HG03103 (cell line): ENCODE data around the gene SLPI.

Experiments
- ATAC-seq: cut with Tn5 transposase; IDR thresholded peaks from one replicate; pipeline ENCODE4 v1.9.1; 2021; ENCODE audit warnings: low read depth; ENCODE audit not compliant: unreplicated experiment

The SLPI gene

DNA sequence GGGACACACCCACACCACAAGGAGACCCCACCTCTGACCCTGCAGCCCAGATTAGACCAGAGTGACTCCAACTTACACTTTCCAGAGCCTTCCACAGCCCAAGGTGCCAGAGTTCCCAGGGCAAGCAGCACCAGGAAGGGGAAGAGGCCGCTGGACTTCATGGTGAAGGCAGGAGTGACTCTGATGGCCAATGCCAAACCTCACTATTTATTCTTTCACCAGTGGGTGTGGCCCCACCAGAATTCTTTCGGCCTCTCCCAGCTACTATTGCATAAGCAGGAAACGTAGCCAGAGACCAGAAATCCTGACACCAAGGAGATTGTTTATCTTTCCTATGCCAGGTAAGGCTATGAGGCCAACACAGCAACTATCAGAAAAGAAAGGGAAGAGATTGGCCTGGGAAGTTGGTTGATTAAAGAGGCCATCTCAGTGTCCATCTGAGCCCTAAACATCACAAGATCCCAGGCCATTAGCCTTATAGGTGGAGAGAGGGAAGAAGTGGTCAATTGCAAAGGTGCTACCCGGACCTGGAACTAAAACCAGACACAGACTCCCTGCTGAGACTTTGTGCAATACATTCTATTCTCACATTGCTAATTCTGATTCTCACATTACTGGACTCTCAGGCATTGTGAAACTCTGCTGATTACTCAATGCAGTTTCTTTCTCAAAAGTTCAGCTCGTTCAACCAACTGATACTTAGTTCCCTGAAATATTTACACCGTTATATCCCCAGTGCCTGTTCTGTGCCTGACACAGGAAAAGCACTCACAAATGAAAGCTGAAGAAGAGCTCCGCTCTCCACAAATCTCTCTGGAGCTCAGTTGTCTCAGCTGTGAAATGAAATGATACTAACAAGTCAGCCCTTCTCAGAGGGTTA, at the start of gene SLPI:
SLPI (minus strand) TSS at position 182 of the 880 bp plus-strand sequence; CDS start at position 161, 21 bp downstream.
- no peak for ATAC-seq

DNA sequence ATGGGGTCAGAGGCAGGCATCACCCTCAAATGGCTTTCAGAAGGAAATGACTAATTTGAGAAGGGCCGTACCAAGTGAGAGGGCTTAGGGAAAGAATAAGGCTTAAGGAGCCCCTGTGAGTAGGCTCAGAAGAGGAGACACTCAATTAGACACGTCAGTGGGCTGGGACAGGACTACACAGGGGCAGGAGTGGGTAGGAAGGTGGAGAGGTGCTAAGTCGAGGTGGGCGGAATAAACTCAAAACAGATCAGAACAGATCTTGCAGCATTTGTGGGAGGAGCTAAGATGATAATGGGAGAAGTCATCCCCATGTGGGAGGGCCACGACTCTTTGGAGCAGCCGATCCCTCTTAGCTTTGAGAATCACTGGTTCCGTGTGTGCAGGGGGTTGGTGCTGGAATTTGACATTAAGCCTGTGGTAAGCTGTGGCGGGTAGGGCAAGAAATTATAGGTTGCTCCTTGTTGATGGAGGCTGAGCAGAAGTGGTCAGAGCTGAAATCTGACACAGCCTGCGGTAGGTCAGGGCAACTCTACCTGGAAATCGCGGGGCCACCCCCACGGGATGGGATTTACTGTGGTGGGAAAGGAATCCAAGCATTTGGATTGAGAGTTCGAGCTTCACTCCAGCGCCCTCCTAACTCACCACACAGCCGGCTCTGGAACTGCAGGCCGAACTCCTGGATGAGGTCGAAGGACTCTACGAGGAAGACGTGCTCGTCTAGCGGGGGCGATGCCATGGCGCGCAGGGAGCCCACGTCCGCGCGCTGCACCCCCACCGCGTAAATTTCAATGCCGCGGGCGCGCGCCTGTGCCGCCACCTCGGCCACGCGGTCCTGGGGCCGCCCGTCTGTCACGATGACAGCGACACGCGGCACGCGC, 49.5 kb upstream of the SLPI start:
- ATAC-seq = no peak

- no peak for ATAC-seq
Measured at GRCh38 chr20:45301824-45302271, 47.5 kb upstream of the SLPI start.

GRCh38 chr20:45300961-45301360, 46.6 kb upstream of the SLPI start:
- peak; percentile 68 for ATAC-seq

DNA sequence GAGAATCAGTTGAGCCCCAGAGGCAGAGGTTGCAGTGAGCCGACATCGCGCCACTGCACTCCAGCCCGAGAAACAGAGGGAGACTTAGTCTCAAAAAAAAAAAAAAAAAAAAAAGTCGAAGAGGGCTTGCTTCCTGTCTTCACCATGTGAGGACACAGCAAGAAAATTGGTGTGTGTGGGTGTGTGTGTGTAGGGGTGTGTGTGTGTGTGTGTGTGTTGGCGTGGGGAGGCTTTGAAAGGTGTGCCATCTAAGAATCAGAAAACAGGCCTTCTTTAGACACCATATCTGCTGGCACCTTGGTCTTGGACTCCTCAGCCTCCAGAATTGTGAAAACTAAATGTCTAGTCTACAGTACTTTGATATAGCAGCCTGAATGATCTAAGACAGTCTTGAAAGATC, 45.4 kb upstream of the SLPI start:
- no peak for ATAC-seq

GRCh38 chr20:45297786-45298497, 43.6 kb upstream of the SLPI start:
- ATAC-seq = no peak

GRCh38 chr20:45294659-45295058, 40.3 kb upstream of the SLPI start:
- ATAC-seq = no peak

- no peak for ATAC-seq
Measured at GRCh38 chr20:45294003-45294368, 39.6 kb upstream of the SLPI start.

DNA sequence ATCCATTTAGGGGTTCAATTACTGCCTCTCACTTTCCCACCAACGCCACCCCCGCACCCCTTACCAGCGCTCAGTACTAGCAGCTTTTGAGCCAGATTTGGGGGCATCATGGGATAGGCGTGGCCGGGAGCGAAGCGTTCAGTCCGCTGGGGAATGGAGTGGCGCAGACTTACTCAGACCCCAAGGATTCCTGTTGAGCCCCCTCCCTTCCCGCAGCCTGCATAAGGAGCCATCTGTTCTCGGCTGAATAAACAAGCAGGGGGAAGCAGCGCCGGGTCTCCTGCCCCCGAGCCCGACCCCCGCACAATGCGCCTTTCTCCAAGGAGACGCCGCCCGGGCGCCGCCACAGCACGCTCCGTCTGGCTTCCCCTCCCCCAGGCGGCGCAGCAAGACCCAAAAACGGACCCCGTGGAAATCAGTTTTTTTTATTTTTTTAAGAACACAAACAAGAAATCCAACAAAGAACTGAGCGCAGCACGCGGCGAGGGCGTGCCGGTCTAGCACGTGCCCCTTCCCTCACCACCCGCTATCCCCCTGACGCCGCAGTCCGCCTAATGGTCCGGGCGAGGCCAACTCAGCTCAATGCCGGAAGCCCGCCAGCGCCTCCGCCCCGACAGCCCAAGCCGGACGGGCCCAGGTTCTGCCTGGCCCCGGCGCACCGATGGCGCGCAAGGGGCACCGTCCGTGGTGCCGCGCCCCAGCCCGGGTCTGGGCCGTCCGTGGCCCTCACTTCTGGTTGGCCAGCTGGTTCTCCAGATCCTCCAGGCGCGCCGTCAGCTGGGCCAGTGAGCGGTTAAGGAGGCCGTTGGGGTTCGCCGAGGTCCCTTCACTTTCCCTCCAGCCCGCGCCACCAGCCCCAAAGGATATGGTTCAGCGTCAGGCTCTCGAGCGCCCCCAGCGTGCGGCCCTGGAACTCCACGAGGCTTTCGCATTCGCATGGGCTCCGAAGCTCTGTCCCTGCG, 39.0 kb upstream of the SLPI start:
- peak; percentile 63 for ATAC-seq

GRCh38 chr20:45292343-45292742, 38.0 kb upstream of the SLPI start:
- no peak for ATAC-seq

- ATAC-seq = no peak
Measured at GRCh38 chr20:45291526-45291925, 37.2 kb upstream of the SLPI start.

DNA sequence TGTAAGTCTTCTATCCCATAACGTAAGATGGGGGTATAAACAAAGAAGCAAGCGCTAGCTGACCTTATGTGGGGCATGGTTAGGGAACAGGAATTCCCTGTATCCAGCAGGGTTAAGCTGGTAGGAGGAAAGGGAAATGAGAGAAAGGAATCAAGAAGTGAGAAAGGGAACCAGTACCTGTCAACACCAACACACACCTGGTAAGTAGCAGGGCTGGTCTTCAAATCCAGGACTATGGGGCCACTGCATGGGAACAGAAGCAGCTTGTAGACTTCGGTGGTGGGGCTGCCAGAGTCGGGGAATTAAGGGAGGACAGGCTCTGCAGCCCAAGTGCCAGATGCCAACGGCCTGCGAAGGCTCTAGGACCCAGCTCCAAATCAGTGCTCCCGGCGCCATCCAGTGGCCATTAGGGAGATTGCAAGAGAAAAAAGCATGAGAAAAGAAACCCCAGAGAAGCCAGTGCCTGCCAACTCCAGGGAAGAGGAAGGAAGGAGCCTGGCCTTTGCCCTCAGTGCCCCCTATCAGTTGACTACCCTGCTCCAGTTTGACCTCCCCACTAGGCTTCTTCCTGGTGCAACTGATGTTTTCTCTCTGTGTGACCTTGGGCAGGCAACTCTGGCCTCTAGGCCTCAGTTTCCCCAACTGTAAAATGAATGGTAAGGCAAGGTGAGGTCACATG, 36.5 kb upstream of the SLPI start:
- no peak for ATAC-seq

DNA sequence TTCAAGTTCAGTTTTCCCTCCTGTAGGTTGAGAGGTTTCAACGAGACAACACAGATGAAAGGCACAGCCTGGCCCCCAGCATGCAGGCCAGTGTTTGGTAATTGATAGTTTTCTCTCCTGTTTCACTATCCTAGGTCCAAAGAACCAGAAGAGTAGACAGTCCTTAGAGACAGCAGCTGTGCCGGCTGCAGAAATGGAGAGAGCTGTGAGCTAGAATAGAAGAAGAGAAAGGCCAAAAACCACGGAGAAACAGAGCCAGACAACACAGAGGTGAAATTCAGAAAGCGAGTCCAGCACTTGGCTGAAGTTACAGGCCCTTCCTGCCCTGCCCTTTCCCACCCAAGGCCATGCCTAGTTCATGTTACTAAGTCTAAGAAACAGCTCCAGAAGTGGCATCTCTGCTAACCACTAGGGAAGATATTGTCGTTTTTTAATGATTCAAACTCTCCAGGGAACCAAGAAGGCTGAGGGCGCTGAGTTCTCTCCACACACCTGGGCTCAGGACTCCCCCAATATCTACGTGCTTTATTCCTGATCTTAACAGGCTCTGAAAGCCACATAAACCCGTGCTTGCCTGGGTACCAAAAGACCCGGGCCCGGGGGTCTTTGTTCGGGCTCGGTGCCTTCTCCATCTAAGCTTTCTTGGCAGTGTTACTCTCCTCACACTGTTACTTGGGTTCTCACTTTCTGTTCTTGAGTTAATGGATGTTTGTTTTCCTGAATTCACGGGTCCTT, 35.7 kb upstream of the SLPI start:
- no peak for ATAC-seq

DNA sequence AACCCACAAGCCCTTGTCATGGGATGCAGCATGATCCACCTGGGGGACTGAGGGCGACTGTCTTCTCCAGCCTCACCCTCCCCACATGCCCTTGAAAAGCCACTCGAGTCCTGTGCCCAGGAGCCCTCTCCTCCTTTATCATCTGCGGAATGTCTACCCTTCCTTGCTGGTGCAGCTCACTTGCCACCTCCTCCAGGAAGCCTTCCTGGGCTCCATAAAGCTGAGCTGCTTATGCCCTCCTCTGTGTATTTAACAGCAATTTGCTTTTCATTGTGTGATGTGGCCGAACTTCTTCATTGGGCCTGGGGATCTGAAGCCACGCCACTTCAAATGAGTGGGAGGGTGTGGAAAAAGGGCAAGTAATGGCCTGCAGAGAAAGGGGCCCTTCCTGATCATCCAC, 34.5 kb upstream of the SLPI start:
- ATAC-seq = no peak

- ATAC-seq = no peak
Measured at GRCh38 chr20:45288376-45288775, 34.0 kb upstream of the SLPI start.

DNA sequence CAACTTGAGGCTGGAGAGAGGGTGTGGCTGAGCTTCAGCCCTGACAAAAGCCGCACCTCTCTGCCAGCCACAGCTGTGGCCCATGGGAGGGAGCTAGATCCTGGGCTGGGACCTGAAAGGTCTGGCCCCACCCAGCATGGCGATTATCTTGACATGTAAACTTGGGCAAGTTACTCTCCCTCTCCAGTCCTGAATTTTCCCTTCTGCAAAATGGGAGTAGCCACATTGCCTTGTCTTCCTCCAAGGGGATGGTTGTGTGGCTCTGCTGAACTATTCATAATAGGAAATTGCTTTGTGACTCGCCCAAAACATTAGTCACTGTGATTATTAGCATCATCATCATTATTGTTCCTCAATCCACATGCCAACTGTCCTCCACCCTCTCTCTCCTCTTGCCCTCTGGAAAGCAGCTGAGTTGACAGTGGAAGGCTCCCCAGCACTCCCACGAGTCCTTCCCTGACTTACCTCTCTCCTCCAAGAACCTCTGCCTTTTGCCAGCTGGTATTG, 29.2 kb upstream of the SLPI start:
- ATAC-seq = no peak

DNA sequence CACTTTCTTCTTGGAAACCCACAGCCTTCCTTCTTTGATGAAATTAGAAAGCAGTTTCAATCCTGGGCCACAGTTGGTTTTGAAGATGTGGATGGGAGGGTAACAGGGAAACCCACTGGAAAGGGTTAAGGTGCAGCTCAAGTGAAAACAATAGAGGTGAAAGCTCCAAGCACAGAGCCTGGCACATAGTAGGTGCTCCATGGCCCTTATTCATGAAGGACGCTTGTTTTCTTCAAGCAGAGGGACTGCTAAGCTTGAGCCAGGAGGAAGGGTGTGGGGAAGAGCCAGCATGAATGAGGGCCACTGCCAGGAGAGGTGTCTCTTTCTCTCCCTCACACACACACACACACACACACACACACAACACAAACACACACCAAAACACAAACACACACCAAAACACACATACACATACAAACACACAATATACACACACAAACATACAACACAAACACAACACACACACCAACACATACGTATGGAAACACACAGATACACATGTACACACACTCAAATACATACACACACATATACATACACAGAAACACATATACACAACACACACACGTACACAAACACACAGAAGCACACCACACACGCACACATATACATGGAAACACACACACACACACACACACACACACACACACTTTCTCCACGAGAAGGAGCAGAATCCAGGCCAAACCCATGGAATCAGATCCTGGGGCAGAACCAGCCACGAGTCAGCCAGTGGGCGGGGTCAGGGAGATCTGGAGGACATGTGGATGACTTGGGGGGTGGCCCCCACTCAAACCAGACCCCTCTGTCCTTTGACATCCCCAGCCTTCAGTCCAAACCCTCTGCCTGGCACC, 28.6 kb upstream of the SLPI start:
- no peak for ATAC-seq
